Pancreas (tissue), 10 donors: Measurements from ENCODE around the gene SAMD8. TPM values are rescaled to one million over a fixed set of nuclear protein-coding genes. Genes with fewer than 3 reads are reported as not detected.

Source experiments
- ATAC-seq, 4 donors: fragments of 200-7000 bp; cut with Tn5 transposase; one replicate each; pipeline versions ENCODE4 v1.8.0 to v1.9.1; 2020; ENCODE audit warnings: mild to moderate bottlenecking in 4 of 4, moderate library complexity in 4 of 4
- DNase-seq, 6 donors: peaks; one replicate each; pipeline ENCODE4 v3.0.0-alpha.2; 2020
- FAIRE-seq: peaks from 2 replicates; lab custom pipeline; 2012; peaks lifted over from hg19 to GRCh38; lab: Jason Lieb, UNC
- H3K27ac ChIP-seq, 4 donors: fragments of 200-600 bp; sonication (generic); 1 replicate in 3 of 4; 2 replicates in 1 of 4; pipeline versions ENCODE4 v1.5.0 to v1.8.0; 2020
- H3K27me3 ChIP-seq, 4 donors: fragments of 200-600 bp; one replicate each; pipeline ENCODE4 v1.8.0; 2021
- H3K36me3 ChIP-seq, 3 donors: fragments of 200-600 bp; sonication (generic) in 1 of 3; one replicate each; pipeline versions ENCODE4 v1.5.0 to v1.8.0; 2020 to 2021
- H3K4me1 ChIP-seq, 3 donors: fragments of 200-600 bp; one replicate each; pipeline ENCODE4 v1.8.0; 2021
- H3K4me3 ChIP-seq, 4 donors: fragments of 200-600 bp; sonication (generic) in 2 of 4; one replicate each; pipeline versions ENCODE4 v1.5.0 to v1.8.0; 2020 to 2021
- H3K9me3 ChIP-seq, 4 donors: fragments of 200-600 bp; one replicate each; pipeline ENCODE4 v1.8.0; 2021
- CTCF ChIP-seq, 4 donors: fragments of 200-600 bp; sonication (generic) in 3 of 4; IDR thresholded peaks; one replicate each; pipeline versions ENCODE4 v1.5.0 to v1.8.0; 2021; ENCODE audit warnings: antibody characterized with exemption in 4 of 4
- WGBS, 2 donors: extraction: QIAGEN DNeasy Blood & Tissue Kit; methylation state at CpG; one replicate each; pipeline ENCODE4 v1.1.7; 2013; 5-methylcytosine and 5-hydroxymethylcytosine counted together
- intact Hi-C, 3 donors: fragments of 100-400 bp; cut with DNase I; formaldehyde crosslinking; loops; one replicate each; pipeline versions ENCODE4 v1.11.1 to v1.14.2; 2022
- polyA plus RNA-seq, 2 donors: library from polyadenylated mRNA; stranded (reverse); fragments of 200-250 nt; gene quantifications; one replicate each; pipeline ENCODE4 v1.2.3, GENCODE V29; 2013
- total RNA-seq, 6 donors: library from RNA; stranded (reverse); fragmentation: NEBNext Ultra II Directional in 4 of 6; extraction: Animal tissue kit (Norgen Biotek cat#: 25700) in 4 of 6; gene quantifications; one replicate each; pipeline versions ENCODE4 v1.2.1 to v1.2.4, GENCODE V29; 2021 to 2023
- donor health status: healthy with polysubstance abuse.
- donor health status: DM: no; HTN: no; CAD: no; lungs with moderate emphysema.
- donor health status: DM: no; HTN: no; CAD: no.
- donor health status: control.
- donor health status: control.
- donor health status: Bipolar disorder and iron deficiency.
- donor health status: DM: yes; HTN: yes; CAD: no.
- donor health status: DM: no; HTN: no; CAD: no.
- donor health status: DM: no; HTN: no; CAD: no.
- donor health status: DM: yes; HTN: yes; CAD: no.

The SAMD8 gene
- total and polyA plus RNA-seq, 8 donors = 2.1 to 10.1 (median 6.2) TPM

GRCh38 chr10:75226095-75226494, 114.6 kb downstream of the SAMD8 start:
- WGBS, 2 donors = 49 to 50% methylated on average over 2 of the region's 2 CpGs
- H3K9me3 ChIP-seq = no peaks in the 10 kb centered on the region
- TF ChIP-seq CTCF (IDR thresholded peaks at IDR 0.05) = no peak
- intact Hi-C loops = no loop called here
- H3K36me3 ChIP-seq = peaks cover 0 to 37% (median 5%) of the 10 kb centered on the region in 3 donors
- H3K4me1 ChIP-seq = peaks cover 25 to 42% (median 42%) of the 10 kb centered on the region in 3 donors
- no peak overlapping the region for H3K4me3 ChIP-seq
- no peaks in the 10 kb centered on the region for H3K27me3 ChIP-seq
- H3K27ac ChIP-seq = peak overlapping the region; percentile 30 to 73 (median 54)
- no peak for ATAC-seq
- DNase-seq = no peak
- no peak for FAIRE-seq

GRCh38 chr10:75226656-75227055, 115.2 kb downstream of the SAMD8 start:
- Histone ChIP-seq H3K4me3 (no peak overlapping the region), H3K36me3 (peaks cover 0 to 34% (median 0%) of the 10 kb centered on the region in 3 donors), H3K9me3 (no peaks in the 10 kb centered on the region), H3K27ac (peak overlapping the region in 3 of 4 donors; percentile 17 to 73 (median 25)), H3K4me1 (peaks cover 25 to 42% (median 42%) of the 10 kb centered on the region in 3 donors), H3K27me3 (no peaks in the 10 kb centered on the region)
- DNase-seq = no peak
- 74 to 76% methylated on average over 5 of the region's 5 CpGs for WGBS, 2 donors
- no peak for ATAC-seq
- intact Hi-C loops = no loop called here
- FAIRE-seq = no peak
- no peak for TF ChIP-seq CTCF (IDR thresholded peaks at IDR 0.05)

- no peak for FAIRE-seq
- no peak for DNase-seq
- no peak for ATAC-seq
- TF ChIP-seq CTCF (IDR thresholded peaks at IDR 0.05) = no peak
- Histone ChIP-seq H3K4me1 (peaks cover 28 to 40% (median 33%) of the 10 kb centered on the region in 3 donors), H3K4me3 (no peak overlapping the region), H3K27me3 (no peaks in the 10 kb centered on the region), H3K9me3 (no peaks in the 10 kb centered on the region), H3K36me3 (peaks cover 0 to 26% (median 3%) of the 10 kb centered on the region in 3 donors), H3K27ac (no peak overlapping the region)
- intact Hi-C loops = no loop called here
- WGBS, 2 donors = 90 to 94% methylated on average over 3 of the region's 3 CpGs
Observed at GRCh38 chr10:75228278-75228677, 116.8 kb downstream of the SAMD8 start.

- H3K4me1 ChIP-seq = peaks cover 28 to 40% (median 29%) of the 10 kb centered on the region in 3 donors
- TF ChIP-seq CTCF (IDR thresholded peaks at IDR 0.05) = no peak
- peaks cover 0 to 20% (median 3%) of the 10 kb centered on the region in 3 donors for H3K36me3 ChIP-seq
- H3K4me3 ChIP-seq = no peak overlapping the region
- H3K27me3 ChIP-seq = no peaks in the 10 kb centered on the region
- intact Hi-C loops = no loop called here
- whole genome bisulfite sequencing, 2 donors = 40 to 45% methylated on average over 4 of the region's 4 CpGs
- DNase-seq (no peak), ATAC-seq (no peak), FAIRE-seq (no peak)
- H3K9me3 ChIP-seq = no peaks in the 10 kb centered on the region
- no peak overlapping the region for H3K27ac ChIP-seq
Observed at GRCh38 chr10:75228834-75229233, 117.4 kb downstream of the SAMD8 start.

- DNase-seq (no peak), ATAC-seq (no peak), FAIRE-seq (no peak)
- TF ChIP-seq CTCF (IDR thresholded peaks at IDR 0.05) = no peak
- Histone ChIP-seq H3K27me3 (no peaks in the 10 kb centered on the region), H3K9me3 (no peaks in the 10 kb centered on the region), H3K4me1 (peaks cover 17 to 28% (median 18%) of the 10 kb centered on the region in 3 donors), H3K36me3 (peaks cover 0 to 17% (median 3%) of the 10 kb centered on the region in 3 donors), H3K4me3 (no peak overlapping the region), H3K27ac (no peak overlapping the region)
- 82 to 92% methylated on average over 3 of the region's 3 CpGs for WGBS, 2 donors
- intact Hi-C loops = loop anchor here in 1 of 3 donors (10.0 kb wide), 1 partner anchor 965 kb away; no protein-coding TSS in a partner anchor
Observed at GRCh38 chr10:75229971-75230370, 118.5 kb downstream of the SAMD8 start.
